ENCODE data around the gene DCBLD2. TPM values are rescaled to one million over a fixed set of nuclear protein-coding genes. Genes with fewer than 3 reads are reported as not detected.

DCBLD2 gene
- total and polyA plus RNA-seq, 9 of the 15 experiments (the other 6 are each of a cell fraction or from before 2014, with no cell fraction given), result 2.7 to 14.6 (median 7.4) TPM

DNA sequence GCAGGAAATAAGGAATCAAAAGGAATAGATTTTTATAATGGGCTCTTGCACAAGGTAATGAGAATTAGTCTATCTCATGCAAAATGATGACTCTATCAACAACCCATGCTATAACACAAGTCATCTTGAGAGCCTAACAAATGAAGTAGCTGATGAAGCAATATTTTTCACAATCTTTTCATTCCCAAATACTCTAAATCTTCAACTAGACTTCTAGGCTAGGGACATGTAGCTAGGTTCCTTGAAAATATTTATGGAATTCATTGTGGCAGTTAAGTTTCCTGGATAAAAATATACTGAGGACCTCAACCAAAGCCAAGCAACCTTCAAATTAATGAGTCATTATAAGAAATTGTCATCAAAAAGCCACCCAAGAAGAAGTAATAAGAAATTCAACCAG lies 55.4 kb downstream of the DCBLD2 start:
- BruUV-seq (replicated peaks), result no TSS peak
- intact Hi-C loops (cut with micrococcal nuclease), result no loop called here
- H3K36me3 ChIP-seq (ENCODE audit: control insufficient read depth, insufficient read depth, low read length), result peaks cover 5% of the 10 kb centered on the region; the same call in 2 of the 3 replicates
- no peak overlapping the region for H3K4me3 ChIP-seq
- H3K9ac ChIP-seq (ENCODE audit: insufficient read depth in 1 of 2, low read depth in 2 of 2, low read length in 2 of 2), result no peak overlapping the region
- ChIA-PET POLR2A (no interaction called here), CTCF (ENCODE audit: low intra/inter-chr PET ratio) (no interaction called here)
- FAIRE-seq (no peak), DNase-seq (ENCODE audit: extremely low read depth in 1 of 4, low spot score in 3 of 4) (no peak), ATAC-seq (no peak)
- H3K4me2 ChIP-seq (ENCODE audit: insufficient read depth, low read length), result no peak overlapping the region
- no peaks in the 10 kb centered on the region for H3K27me3 ChIP-seq (ENCODE audit: control insufficient read depth in 2 of 2, insufficient read depth in 2 of 2, low read length in 2 of 2)
- in situ Hi-C loops (cut with MboI), result no loop called here
- H3K4me1 ChIP-seq (replicated peaks in 1 of 2; ENCODE audit: control insufficient read depth in 2 of 2, insufficient read depth in 2 of 2, low read length in 2 of 2), result no peaks in the 10 kb centered on the region
- TF ChIP-seq SIX5 (IDR thresholded peaks at IDR 0.05; ENCODE audit: borderline replicate concordance in 1 of 2, insufficient read depth in 1 of 2, low read depth in 1 of 2, low read length in 2 of 2) (no peak), RNF2 (IDR thresholded peaks at IDR 0.05) (no peak), ZNF316 (IDR thresholded peaks at IDR 0.05) (peak; percentile 10; the same call in 1 of the 2 replicates), JUN (IDR thresholded peaks at IDR 0.05; ENCODE audit: borderline replicate concordance, low read depth, low read length) (no peak), JUN (CRISPR knock-in tag; IDR thresholded peaks at IDR 0.05; ENCODE audit: borderline replicate concordance) (no peak), PHF21A (IDR thresholded peaks at IDR 0.05; ENCODE audit: borderline replicate concordance, low read depth) (no peak)
- no peaks in the 10 kb centered on the region for H3K9me1 ChIP-seq (ENCODE audit: control insufficient read depth, insufficient read depth, low read length)
- H2AFZ ChIP-seq (ENCODE audit: low read depth, low read length), result no peak overlapping the region
- H3K79me2 ChIP-seq (ENCODE audit: control insufficient read depth, insufficient read depth, low read length), result no peaks in the 10 kb centered on the region
- H3K9me3 ChIP-seq (replicated peaks; ENCODE audit: control insufficient read depth, insufficient read depth, low read depth, low read length), result no peaks in the 10 kb centered on the region
- H4K20me1 ChIP-seq (replicated peaks; ENCODE audit: control insufficient read depth, insufficient read depth, low read length), result no peaks in the 10 kb centered on the region
- no peak overlapping the region for H3K27ac ChIP-seq (ENCODE audit: extremely low read depth, low read depth, low read length)

DNA sequence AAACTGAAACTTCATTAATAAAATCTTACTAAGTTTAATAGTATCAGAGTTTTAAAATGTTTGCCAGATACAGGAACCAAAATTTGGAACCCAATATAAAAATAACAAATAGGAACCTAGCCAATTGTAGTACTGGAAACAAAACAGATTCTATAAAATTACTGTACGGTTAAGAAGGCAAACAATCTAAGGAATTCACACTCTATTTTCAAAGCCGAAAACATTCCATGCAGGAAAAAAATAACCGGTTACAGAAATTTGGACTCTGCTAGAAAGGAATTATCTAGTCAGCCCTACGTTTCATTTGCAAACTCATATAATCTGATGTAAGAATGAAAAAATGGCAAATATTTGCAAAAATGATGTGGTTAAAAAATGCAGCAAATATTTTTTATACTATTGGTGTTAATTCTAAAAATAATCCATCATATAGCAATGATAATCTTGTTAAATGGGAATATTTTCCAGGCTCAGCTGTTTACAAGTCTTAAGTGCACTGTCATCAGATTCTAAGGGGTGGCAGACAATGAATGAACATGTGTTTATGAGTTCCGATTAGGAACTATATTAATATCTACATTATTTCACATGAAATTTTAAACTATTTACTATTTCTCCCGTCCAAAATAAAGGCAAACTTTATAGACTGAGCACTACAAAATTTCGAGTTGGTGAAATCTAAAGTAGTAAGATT lies 58.1 kb downstream of the DCBLD2 start:
- no peak overlapping the region for H3K4me2 ChIP-seq (ENCODE audit: insufficient read depth, low read length)
- H3K27me3 ChIP-seq (ENCODE audit: control insufficient read depth in 2 of 2, insufficient read depth in 2 of 2, low read length in 2 of 2), result no peaks in the 10 kb centered on the region
- WGBS (ENCODE audit: insufficient coverage, low coverage, missing lambda C conversion rate), result 72% methylated on average over 7 of the region's 7 CpGs
- H3K4me1 ChIP-seq (replicated peaks in 1 of 2; ENCODE audit: control insufficient read depth in 2 of 2, insufficient read depth in 2 of 2, low read length in 2 of 2), result no peaks in the 10 kb centered on the region
- H3K9me3 ChIP-seq (replicated peaks; ENCODE audit: control insufficient read depth, insufficient read depth, low read depth, low read length), result no peaks in the 10 kb centered on the region
- H3K27ac ChIP-seq (ENCODE audit: extremely low read depth, low read depth, low read length), result no peak overlapping the region
- FAIRE-seq (no peak), ATAC-seq (no peak), DNase-seq (ENCODE audit: extremely low read depth in 1 of 4, low spot score in 3 of 4) (no peak)
- ChIA-PET CTCF (ENCODE audit: low intra/inter-chr PET ratio) (no interaction called here), POLR2A (no interaction called here)
- H3K4me3 ChIP-seq, result no peak overlapping the region
- in situ Hi-C loops (cut with MboI) (no loop called here), intact Hi-C loops (cut with micrococcal nuclease) (no loop called here)
- H4K20me1 ChIP-seq (replicated peaks; ENCODE audit: control insufficient read depth, insufficient read depth, low read length), result no peaks in the 10 kb centered on the region
- no peak overlapping the region for H2AFZ ChIP-seq (ENCODE audit: low read depth, low read length)
- no peaks in the 10 kb centered on the region for H3K9me1 ChIP-seq (ENCODE audit: control insufficient read depth, insufficient read depth, low read length)
- TF ChIP-seq, protein P1, sequence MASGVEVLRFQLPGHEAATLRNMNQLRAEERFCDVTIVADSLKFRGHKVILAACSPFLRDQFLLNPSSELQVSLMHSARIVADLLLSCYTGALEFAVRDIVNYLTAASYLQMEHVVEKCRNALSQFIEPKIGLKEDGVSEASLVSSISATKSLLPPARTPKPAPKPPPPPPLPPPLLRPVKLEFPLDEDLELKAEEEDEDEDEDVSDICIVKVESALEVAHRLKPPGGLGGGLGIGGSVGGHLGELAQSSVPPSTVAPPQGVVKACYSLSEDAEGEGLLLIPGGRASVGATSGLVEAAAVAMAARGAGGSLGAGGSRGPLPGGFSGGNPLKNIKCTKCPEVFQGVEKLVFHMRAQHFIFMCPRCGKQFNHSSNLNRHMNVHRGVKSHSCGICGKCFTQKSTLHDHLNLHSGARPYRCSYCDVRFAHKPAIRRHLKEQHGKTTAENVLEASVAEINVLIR (CRISPR knock-in tag; IDR thresholded peaks at IDR 0.05), result no peak
- TF ChIP-seq ZNF316 (IDR thresholded peaks at IDR 0.05), result peak; percentile 25; the same call in 1 of the 2 replicates
- no peak for TF ChIP-seq FIP1L1 (IDR thresholded peaks at IDR 0.05; ENCODE audit: low read depth, low read length, poor library complexity, severe bottlenecking)
- H3K9ac ChIP-seq (ENCODE audit: insufficient read depth in 1 of 2, low read depth in 2 of 2, low read length in 2 of 2), result no peak overlapping the region
- BruUV-seq (replicated peaks), result no TSS peak
- no peaks in the 10 kb centered on the region for H3K79me2 ChIP-seq (ENCODE audit: control insufficient read depth, insufficient read depth, low read length)
- peaks cover 3% of the 10 kb centered on the region; the same call in 2 of the 3 replicates for H3K36me3 ChIP-seq (ENCODE audit: control insufficient read depth, insufficient read depth, low read length)
